Kasumi-1 (cell line): ENCODE results near the gene ZBTB24.
A peak's percentile ranks its signal among the peaks of the same experiment; 100 is the strongest.
"Not testable (repeated sequence)": the region's sequence is repeated elsewhere in the genome, so short reads cannot be mapped to it uniquely, and the experiment has no call there.

ENCODE experiments used
- DNase-seq, 2 experiments: peaks; one replicate each; lab custom pipeline; 2025; lab: John Stamatoyannopoulos, UW

Gene ZBTB24

GRCh38 chr6:109471105-109471810 is 11.8 kb downstream of the ZBTB24 start:
- DNase-seq = no peak

GRCh38 chr6:109469591-109470189 is 13.3 kb downstream of the ZBTB24 start:
- DNase-seq = no peak

GRCh38 chr6:109467696-109468095 is 15.3 kb downstream of the ZBTB24 start:
- DNase-seq = no peak

- no peak for DNase-seq
Measured at GRCh38 chr6:109466212-109466923, 16.7 kb downstream of the ZBTB24 start.

- no peak for DNase-seq
Measured at GRCh38 chr6:109465772-109466171, 17.2 kb downstream of the ZBTB24 start.

GRCh38 chr6:109461733-109462526 is 21.1 kb downstream of the ZBTB24 start:
- DNase-seq = no peak

- not testable (repeated sequence) for DNase-seq
Measured at GRCh38 chr6:109461205-109461604, 21.8 kb downstream of the ZBTB24 start.

GRCh38 chr6:109460161-109460829 is 22.7 kb downstream of the ZBTB24 start:
- DNase-seq = no peak

- DNase-seq = peak; percentile 83 to 85
Measured at GRCh38 chr6:109458774-109459531, 24.1 kb downstream of the ZBTB24 start.

GRCh38 chr6:109457562-109457996 is 25.4 kb downstream of the ZBTB24 start:
- DNase-seq = no peak

- no peak for DNase-seq
Measured at GRCh38 chr6:109456710-109457561, 26.1 kb downstream of the ZBTB24 start.

GRCh38 chr6:109456111-109456583 is 26.9 kb downstream of the ZBTB24 start:
- no peak for DNase-seq

GRCh38 chr6:109455437-109456110 is 27.4 kb downstream of the ZBTB24 start, which contains the start of gene MICAL1:
Gene MICAL1 (minus strand): TSS chr6:109455772. CDS start chr6:109454196, 1,576 bp downstream.
- DNase-seq = no peak

- peak; percentile 71 to 79 for DNase-seq
Measured at GRCh38 chr6:109454496-109455436, 28.3 kb downstream of the ZBTB24 start.

- no peak for DNase-seq
Measured at GRCh38 chr6:109453594-109454495, 29.2 kb downstream of the ZBTB24 start.

GRCh38 chr6:109453156-109453555 is 29.9 kb downstream of the ZBTB24 start:
- no peak for DNase-seq

- DNase-seq = no peak
Measured at GRCh38 chr6:109452181-109452580, 30.8 kb downstream of the ZBTB24 start.
